IMR-90 (cell line): Measurements from ENCODE around the gene CYP21A2. TPM values are rescaled to one million over a fixed set of nuclear protein-coding genes. Genes with fewer than 3 reads are reported as not detected.
"Not testable (repeated sequence)": the region's sequence is repeated elsewhere in the genome, so short reads cannot be mapped to it uniquely, and the experiment has no call there.

Experiments
- ATAC-seq: fragments of 200-7000 bp; cut with Tn5 transposase; 2 replicates; pipeline ENCODE4 v1.9.1; 2020; ENCODE audit warnings: low read depth, mild to moderate bottlenecking, moderate library complexity
- BruUV-seq: library from RNA; stranded (reverse); fragments of 400-500 nt; replicated peaks from 2 replicates; lab custom pipeline; 2021; lab: Mats Ljungman, UMichigan
- CTCF ChIA-PET: fragments of 300-600 bp; formaldehyde crosslinking; extraction: SDS; loops from one replicate; lab custom pipeline; 2021; ENCODE audit warnings: antibody characterized with exemption; lab: Yijun Ruan, JAX
- POLR2A ChIA-PET: fragments of 300-600 bp; sonication (Branson Sonifier 250); formaldehyde crosslinking; loops from one replicate; lab custom pipeline; 2022; ENCODE audit warnings: antibody characterized with exemption; ENCODE audit not compliant: unreplicated experiment; lab: Charles Lee
- DNase-seq: peaks from one replicate; pipeline ENCODE4 v3.0.0; 2013
- H2AFZ ChIP-seq: replicated peaks from 2 replicates; pipeline ENCODE3; 2013; ENCODE audit warnings: low read length, mild to moderate bottlenecking; ENCODE audit not compliant: poor library complexity
- H2AK5ac ChIP-seq: 2 replicates; pipeline ENCODE4 v1.6.1; 2013; ENCODE audit warnings: low read depth, low read length, inconsistent platforms
- H2AK9ac ChIP-seq: replicated peaks from 2 replicates; pipeline ENCODE3; 2013; ENCODE audit warnings: mild to moderate bottlenecking, low read depth, low read length, moderate library complexity; ENCODE audit not compliant: poor library complexity
- H2BK120ac ChIP-seq: 2 replicates; pipeline ENCODE4 v1.6.1; 2013; ENCODE audit warnings: low read depth, low read length, inconsistent platforms
- H2BK15ac ChIP-seq: 3 replicates; pipeline ENCODE4 v1.6.1; 2013; ENCODE audit warnings: low read depth, low read length, inconsistent platforms
- H2BK20ac ChIP-seq: 2 replicates; pipeline ENCODE4 v1.6.1; 2013; ENCODE audit warnings: low read depth, mild to moderate bottlenecking, inconsistent platforms, low read length, moderate library complexity
- H2BK5ac ChIP-seq: 2 replicates; pipeline ENCODE4 v1.6.1; 2013; ENCODE audit warnings: mild to moderate bottlenecking, low read depth, low read length, inconsistent platforms; ENCODE audit not compliant: poor library complexity, severe bottlenecking
- H3K14ac ChIP-seq: replicated peaks from 2 replicates; pipeline ENCODE4 v1.6.1; 2013; ENCODE audit warnings: low read depth, low read length, inconsistent platforms
- H3K18ac ChIP-seq: 2 replicates; pipeline ENCODE4 v1.6.1; 2013; ENCODE audit warnings: low read depth, low read length, control low read depth
- H3K23ac ChIP-seq: 2 replicates; pipeline ENCODE4 v1.6.1; 2013; ENCODE audit warnings: low read depth, low read length, inconsistent platforms
- H3K27ac ChIP-seq: 2 replicates; pipeline ENCODE4 v1.5.1; 2013; ENCODE audit warnings: mild to moderate bottlenecking, control low read depth, low read length; ENCODE audit not compliant: insufficient read depth
- H3K27me3 ChIP-seq: 2 replicates; pipeline ENCODE4 v1.6.1; 2013; ENCODE audit warnings: low read length; ENCODE audit not compliant: control insufficient read depth, insufficient read depth
- H3K36me3 ChIP-seq: 2 replicates; pipeline ENCODE4 v1.6.1; 2013; ENCODE audit warnings: low read length, mixed read lengths; ENCODE audit not compliant: control insufficient read depth, insufficient read depth
- H3K4ac ChIP-seq: 2 replicates; pipeline ENCODE4 v1.6.1; 2013; ENCODE audit warnings: low read depth, low read length, inconsistent platforms
- H3K4me1 ChIP-seq: 2 replicates; pipeline ENCODE4 v1.6.1; 2013; ENCODE audit warnings: low read length, mixed read lengths; ENCODE audit not compliant: control insufficient read depth, insufficient read depth
- H3K4me2 ChIP-seq: 2 replicates; pipeline ENCODE4 v1.6.1; 2013; ENCODE audit warnings: low read depth, mild to moderate bottlenecking, control low read depth, low read length, moderate library complexity
- H3K4me3 ChIP-seq: 2 replicates; pipeline ENCODE4 v1.5.1; 2013; ENCODE audit warnings: low read depth, mild to moderate bottlenecking, control low read depth, low read length, moderate library complexity; ENCODE audit not compliant: insufficient read depth
- H3K56ac ChIP-seq: 2 replicates; pipeline ENCODE4 v1.6.1; 2013; ENCODE audit warnings: low read length, inconsistent platforms; ENCODE audit not compliant: insufficient read depth; ENCODE audit errors: extremely low read depth
- H3K79me1 ChIP-seq, 2 experiments: 2 replicates each; pipeline ENCODE4 v1.6.1; 2013; ENCODE audit warnings: low read length in 2 of 2, inconsistent platforms in 1 of 2, low read depth in 1 of 2
- H3K9ac ChIP-seq: 2 replicates; pipeline ENCODE4 v1.6.1; 2013; ENCODE audit warnings: low read depth, low read length, control low read depth
- H3K9me1 ChIP-seq: 2 replicates; pipeline ENCODE4 v1.6.1; 2013; ENCODE audit warnings: low read length, inconsistent platforms; ENCODE audit not compliant: insufficient read depth
- H3K9me3 ChIP-seq: 2 replicates; pipeline ENCODE4 v1.6.1; 2013; ENCODE audit warnings: low read length; ENCODE audit not compliant: control insufficient read depth, insufficient read depth
- H4K20me1 ChIP-seq: 2 replicates; pipeline ENCODE4 v1.6.1; 2013; ENCODE audit warnings: low read length, inconsistent platforms; ENCODE audit not compliant: insufficient read depth
- H4K5ac ChIP-seq: 2 replicates; pipeline ENCODE4 v1.6.1; 2013; ENCODE audit warnings: mild to moderate bottlenecking, low read depth, low read length, control low read depth
- H4K8ac ChIP-seq, 2 experiments: 2 replicates each; pipeline ENCODE4 v1.6.1; 2013; ENCODE audit warnings: low read depth in 2 of 2, low read length in 2 of 2, control low read depth in 1 of 2, inconsistent platforms in 1 of 2
- H4K91ac ChIP-seq: 2 replicates; pipeline ENCODE4 v1.6.1; 2013; ENCODE audit warnings: low read depth, low read length, inconsistent platforms; ENCODE audit not compliant: insufficient read depth
- WGBS, 2 experiments: methylation state at CpG; one replicate each; pipeline versions ENCODE4 v1.1.5 to v1.1.7; 2013; ENCODE audit warnings: missing lambda C conversion rate in 2 of 2; ENCODE audit not compliant: insufficient read length in 1 of 2; ENCODE audit errors: extremely low coverage in 2 of 2; 5-methylcytosine and 5-hydroxymethylcytosine counted together
- dilution Hi-C: fragments of 300-500 bp; cut with HindIII; formaldehyde crosslinking; loops from one replicate; pipeline ENCODE4 v1.14.3; 2018; ENCODE audit warnings: low sequenced_read_pairs; ENCODE audit not compliant: unreplicated experiment
- in situ Hi-C: fragments of 300-500 bp; cut with MboI; formaldehyde crosslinking; loops from 3 replicates; pipeline ENCODE4 v1.14.3; 2019; ENCODE audit warnings: low sequenced_read_pairs, inconsistent platforms, mixed read lengths
- intact Hi-C: fragments of 100-400 bp; cut with micrococcal nuclease; formaldehyde crosslinking; loops from 2 replicates; pipeline ENCODE4 v1.10.0; 2022
- polyA plus RNA-seq, 3 experiments: library from polyadenylated mRNA; depleted of rRNA; stranded (reverse); fragments of >200 nt; gene quantifications; 2 replicates each; pipeline ENCODE4 v1.2.3, GENCODE V29; 2012; ENCODE audit warnings: low replicate concordance in 1 of 3
- total RNA-seq: library from RNA; depleted of rRNA; stranded (reverse); fragments of >200 nt; gene quantifications from 2 replicates; pipeline ENCODE4 v1.2.3, GENCODE V29; 2012

The CYP21A2 gene
- total and polyA plus RNA-seq, 2 of the 4 experiments (the other 2 are of a cell fraction): 0.03 TPM; not detected in 1

DNA sequence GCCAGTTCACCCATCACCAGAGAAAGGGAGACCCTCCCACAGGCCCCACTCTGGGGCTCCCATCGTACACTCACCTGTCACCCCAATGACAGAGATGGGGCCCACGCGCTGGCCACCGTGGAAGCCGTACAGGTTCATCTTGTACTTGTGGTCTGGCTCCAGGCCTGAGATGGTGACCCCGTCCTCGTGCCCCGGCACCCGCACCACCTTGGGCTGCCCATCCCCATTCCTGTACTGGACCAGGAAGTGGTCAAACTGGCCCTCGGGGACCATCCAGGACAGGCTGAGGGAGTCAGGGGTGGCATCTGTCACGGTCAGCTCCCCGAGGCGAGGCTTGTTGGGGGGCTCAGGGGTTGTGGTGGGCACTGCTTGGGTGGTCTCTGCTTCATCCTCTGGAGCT is 15.1 kb downstream of the CYP21A2 start:
- H3K27me3 ChIP-seq: peaks cover 45% of the 10 kb centered on the region
- H4K20me1 ChIP-seq, H3K18ac ChIP-seq, BruUV-seq, in situ Hi-C loops, POLR2A ChIA-PET, H3K4me3 ChIP-seq, H2BK120ac ChIP-seq, H3K4ac ChIP-seq, H3K36me3 ChIP-seq, H3K9me1 ChIP-seq, H3K4me1 ChIP-seq, dilution Hi-C loops, DNase-seq, H2AK5ac ChIP-seq, ATAC-seq, H4K91ac ChIP-seq, intact Hi-C loops, H2BK20ac ChIP-seq, H2AK9ac ChIP-seq, H3K9ac ChIP-seq, H4K5ac ChIP-seq, H2BK5ac ChIP-seq, H3K23ac ChIP-seq, H3K4me2 ChIP-seq, H3K14ac ChIP-seq, H3K27ac ChIP-seq, CTCF ChIA-PET, H2BK15ac ChIP-seq, H3K9me3 ChIP-seq, H3K79me1 ChIP-seq, H2AFZ ChIP-seq, H3K56ac ChIP-seq, H4K8ac ChIP-seq: not testable (repeated sequence)
- WGBS, 2 experiments: 100% methylated on average over 1 of the region's 13 CpGs; no CpG with 5 or more reads in 1 of the 2 experiments

- H2AK9ac ChIP-seq, H3K4me3 ChIP-seq, H3K4me2 ChIP-seq, H3K4me1 ChIP-seq, H3K36me3 ChIP-seq, H2BK15ac ChIP-seq, intact Hi-C loops, DNase-seq, H2BK20ac ChIP-seq, H4K20me1 ChIP-seq, H2BK5ac ChIP-seq, H3K9me3 ChIP-seq, H4K91ac ChIP-seq, H2BK120ac ChIP-seq, H3K27ac ChIP-seq, H3K9ac ChIP-seq, H3K23ac ChIP-seq, CTCF ChIA-PET, H2AK5ac ChIP-seq, in situ Hi-C loops, H3K79me1 ChIP-seq, H4K8ac ChIP-seq, H4K5ac ChIP-seq, dilution Hi-C loops, H3K4ac ChIP-seq, H2AFZ ChIP-seq, H3K18ac ChIP-seq, H3K9me1 ChIP-seq, BruUV-seq, POLR2A ChIA-PET, H3K14ac ChIP-seq, ATAC-seq, H3K56ac ChIP-seq: not testable (repeated sequence)
- WGBS, 2 experiments: no CpG with 5 or more reads among the region's 21 CpGs
- peaks cover 48% of the 10 kb centered on the region for H3K27me3 ChIP-seq
Measured at GRCh38 chr6:32055756-32056155, 17.5 kb downstream of the CYP21A2 start.
